Mucosa of descending colon (tissue), 3 donors: ENCODE results near the gene DHRS7B. TPM values are rescaled to one million over a fixed set of nuclear protein-coding genes. Genes with fewer than 3 reads are reported as not detected.

Experiments
- ATAC-seq: fragments of 200-7000 bp; cut with Tn5 transposase; one replicate; pipeline ENCODE4 v1.9.1; 2020; ENCODE audit warnings: mild to moderate bottlenecking, moderate library complexity
- DNase-seq, 3 donors: peaks; one replicate each; pipeline ENCODE4 v3.0.0-alpha.2; 2020
- H3K36me3 ChIP-seq: fragments of 200-600 bp; one replicate; pipeline ENCODE4 v1.8.0; 2021; ENCODE audit warnings: low read depth, mild to moderate bottlenecking
- H3K4me1 ChIP-seq: fragments of 200-600 bp; one replicate; pipeline ENCODE4 v1.8.0; 2021; ENCODE audit warnings: low read depth, mild to moderate bottlenecking
- H3K4me3 ChIP-seq: fragments of 200-600 bp; one replicate; pipeline ENCODE4 v1.8.0; 2021; ENCODE audit warnings: mild to moderate bottlenecking
- H3K9me3 ChIP-seq: fragments of 200-600 bp; one replicate; pipeline ENCODE4 v1.8.0; 2021; ENCODE audit warnings: mild to moderate bottlenecking
- intact Hi-C, 2 donors: fragments of 100-400 bp; cut with DNase I in 1 of 2; cut with micrococcal nuclease in 1 of 2; formaldehyde crosslinking; loops; one replicate each; pipeline versions ENCODE4 v1.11.0 to v1.11.1; 2022; cut with DNase I, micrococcal nuclease
- total RNA-seq, 3 donors: library from RNA; stranded (reverse); fragmentation: NEBNext Ultra II Directional in 2 of 3; extraction: Animal tissue kit (Norgen Biotek cat#: 25700) in 2 of 3; gene quantifications; one replicate each; pipeline versions ENCODE4 v1.2.1 to v1.2.4, GENCODE V29; 2021 to 2023
- TF ChIP-seq, protein P1 (sequence below): fragments of 200-600 bp; IDR thresholded peaks from one replicate; pipeline ENCODE4 v1.8.0; 2022; ENCODE audit warnings: antibody characterized with exemption, mild to moderate bottlenecking
- donor health status: DM: no; HTN: no; CAD: no; lungs with moderate emphysema.
- donor health status: DM: no; HTN: no; CAD: no.
- donor health status: DM: no; HTN: yes; CAD: no.

DHRS7B gene
- total RNA-seq, 3 donors from 2014 or later = 21.9 to 34.0 (median 30.2) TPM

DNA sequence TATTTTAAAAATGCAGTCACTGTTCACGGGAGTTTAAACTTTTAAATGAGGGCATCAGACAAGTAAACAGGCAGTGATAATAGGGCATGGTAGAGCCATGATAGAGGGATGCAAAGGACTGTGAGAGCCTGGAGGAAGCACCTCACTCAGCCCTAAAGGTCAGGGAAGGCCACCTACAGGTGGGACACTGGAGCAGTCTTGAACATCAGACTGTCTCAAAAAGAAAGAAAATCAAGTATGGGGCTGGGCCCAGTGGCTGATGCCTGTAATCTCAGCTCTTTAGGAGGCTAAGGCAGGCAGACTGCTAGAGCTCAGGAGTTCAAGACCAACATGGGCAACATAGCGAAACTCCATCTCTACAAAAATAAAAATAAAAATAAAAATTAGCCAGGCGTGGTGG, 31.0 kb upstream of the DHRS7B start:
- H3K4me1 ChIP-seq = peaks cover 14% of the 10 kb centered on the region
- H3K36me3 ChIP-seq = no peaks in the 10 kb centered on the region
- H3K4me3 ChIP-seq = no peak overlapping the region
- DNase-seq (no peak), ATAC-seq (no peak)
- intact Hi-C loops = no loop called here
- no peaks in the 10 kb centered on the region for H3K9me3 ChIP-seq
- TF ChIP-seq, protein P1, sequence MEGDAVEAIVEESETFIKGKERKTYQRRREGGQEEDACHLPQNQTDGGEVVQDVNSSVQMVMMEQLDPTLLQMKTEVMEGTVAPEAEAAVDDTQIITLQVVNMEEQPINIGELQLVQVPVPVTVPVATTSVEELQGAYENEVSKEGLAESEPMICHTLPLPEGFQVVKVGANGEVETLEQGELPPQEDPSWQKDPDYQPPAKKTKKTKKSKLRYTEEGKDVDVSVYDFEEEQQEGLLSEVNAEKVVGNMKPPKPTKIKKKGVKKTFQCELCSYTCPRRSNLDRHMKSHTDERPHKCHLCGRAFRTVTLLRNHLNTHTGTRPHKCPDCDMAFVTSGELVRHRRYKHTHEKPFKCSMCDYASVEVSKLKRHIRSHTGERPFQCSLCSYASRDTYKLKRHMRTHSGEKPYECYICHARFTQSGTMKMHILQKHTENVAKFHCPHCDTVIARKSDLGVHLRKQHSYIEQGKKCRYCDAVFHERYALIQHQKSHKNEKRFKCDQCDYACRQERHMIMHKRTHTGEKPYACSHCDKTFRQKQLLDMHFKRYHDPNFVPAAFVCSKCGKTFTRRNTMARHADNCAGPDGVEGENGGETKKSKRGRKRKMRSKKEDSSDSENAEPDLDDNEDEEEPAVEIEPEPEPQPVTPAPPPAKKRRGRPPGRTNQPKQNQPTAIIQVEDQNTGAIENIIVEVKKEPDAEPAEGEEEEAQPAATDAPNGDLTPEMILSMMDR = no peak

GRCh38 chr17:21096874-21097273, 29.9 kb upstream of the DHRS7B start:
- intact Hi-C loops = no loop called here
- Histone ChIP-seq H3K4me1 (peaks cover 14% of the 10 kb centered on the region), H3K36me3 (no peaks in the 10 kb centered on the region), H3K4me3 (no peak overlapping the region), H3K9me3 (no peaks in the 10 kb centered on the region)
- DNase-seq = no peak
- no peak for ATAC-seq
- TF ChIP-seq, protein P1 = no peak

DNA sequence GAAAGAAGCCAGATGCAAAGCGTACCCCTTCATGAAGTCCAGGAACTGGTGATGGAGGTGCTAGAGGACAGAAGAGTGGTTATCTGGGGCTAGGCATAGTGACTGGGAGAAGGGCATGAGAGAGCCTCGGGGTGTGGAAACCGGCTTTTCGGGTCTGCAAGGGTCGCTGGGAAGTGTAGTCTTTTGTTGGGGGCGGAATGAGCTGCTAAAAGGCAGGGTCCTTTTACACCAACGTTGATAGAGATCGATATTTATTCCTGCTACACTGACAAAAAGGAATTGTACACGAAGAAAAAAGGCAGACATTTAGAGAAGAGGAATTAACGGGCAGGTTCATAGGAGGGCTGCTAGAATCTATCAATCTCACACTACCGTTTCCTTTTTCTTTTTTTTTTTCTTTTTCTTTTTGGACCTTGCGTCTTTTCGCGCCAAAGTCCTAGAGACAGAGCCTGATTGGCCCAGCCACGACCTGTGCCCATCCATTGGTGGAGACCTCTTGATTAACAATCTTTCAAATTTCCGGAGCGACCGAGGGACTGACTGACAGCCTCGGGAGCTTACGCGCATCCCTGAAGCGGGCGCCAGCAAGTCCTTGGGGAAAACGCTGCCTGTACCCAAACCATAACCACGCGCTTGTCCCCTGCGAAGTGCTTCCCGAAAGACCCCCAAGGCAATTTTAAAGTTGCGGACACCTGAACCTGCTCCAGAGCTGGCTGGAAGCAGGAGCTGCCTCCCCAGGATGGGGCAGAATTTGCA, 27.7 kb upstream of the DHRS7B start:
- H3K9me3 ChIP-seq = no peaks in the 10 kb centered on the region
- intact Hi-C loops = no loop called here
- DNase-seq (peak; percentile 65 to 75 (median 71)), ATAC-seq (peak; percentile 95)
- TF ChIP-seq, protein P1 = no peak
- no peak overlapping the region for H3K4me3 ChIP-seq
- no peaks in the 10 kb centered on the region for H3K36me3 ChIP-seq
- H3K4me1 ChIP-seq = peaks cover 14% of the 10 kb centered on the region

DNA sequence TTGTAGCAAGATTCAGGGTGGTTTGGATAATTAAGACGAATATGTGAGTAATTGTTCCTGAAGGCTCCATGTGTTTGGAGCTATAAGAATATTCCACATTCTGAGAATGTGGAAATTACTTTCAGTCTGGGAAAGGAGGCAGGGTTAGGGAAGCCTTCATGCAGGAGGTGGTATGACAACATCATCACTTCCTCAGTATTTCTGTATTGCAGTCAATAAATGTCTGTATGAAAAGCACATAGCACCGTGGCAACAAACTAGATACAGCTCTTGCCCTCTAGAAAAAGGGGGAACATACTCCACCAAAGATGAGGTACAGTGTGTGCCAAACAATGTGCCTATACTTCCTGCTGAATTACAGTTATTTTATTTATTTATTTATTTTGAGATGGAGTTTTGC, 26.1 kb upstream of the DHRS7B start:
- TF ChIP-seq, protein P1 = no peak
- DNase-seq (no peak), ATAC-seq (no peak)
- Histone ChIP-seq H3K4me3 (no peak overlapping the region), H3K4me1 (peaks cover 14% of the 10 kb centered on the region), H3K9me3 (no peaks in the 10 kb centered on the region), H3K36me3 (no peaks in the 10 kb centered on the region)
- intact Hi-C loops = no loop called here

DNA sequence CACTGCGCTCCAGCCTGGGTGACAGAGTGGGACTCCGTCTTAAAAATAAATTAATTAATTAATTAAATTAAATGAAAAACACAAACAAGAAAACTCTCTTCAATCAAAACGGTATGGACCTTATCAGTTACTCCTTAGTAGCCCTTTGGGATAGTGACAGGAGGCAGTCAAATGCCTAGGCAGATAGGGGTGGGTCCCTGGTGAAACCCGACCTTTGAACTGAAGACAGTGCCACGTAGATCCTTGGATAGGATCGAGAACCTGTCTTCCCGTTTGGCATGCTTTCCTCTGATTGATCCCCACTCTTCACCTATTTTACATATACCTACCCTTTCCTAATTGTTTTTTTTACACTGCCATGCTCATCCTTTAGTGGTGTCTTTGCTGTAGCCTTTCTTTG, 22.2 kb upstream of the DHRS7B start:
- H3K4me3 ChIP-seq = no peak overlapping the region
- H3K4me1 ChIP-seq = peaks cover 3% of the 10 kb centered on the region
- TF ChIP-seq, protein P1 = no peak
- no peaks in the 10 kb centered on the region for H3K9me3 ChIP-seq
- no peaks in the 10 kb centered on the region for H3K36me3 ChIP-seq
- intact Hi-C loops = no loop called here
- no peak for DNase-seq
- no peak for ATAC-seq
